ENCODE measurements around the gene CAMTA1. TPM values are rescaled to one million over a fixed set of nuclear protein-coding genes. Genes with fewer than 3 reads are reported as not detected.

Gene CAMTA1
- total RNA-seq, 1 donor = 71.6 TPM

GRCh38 chr1:7538849-7539768 is 753.9 kb downstream of the CAMTA1 start:
- no peak overlapping the region for H3K4me3 ChIP-seq (ENCODE audit: low read length)
- no peaks in the 10 kb centered on the region for H3K4me1 ChIP-seq (ENCODE audit: insufficient read depth, low read length)
- H3K27me3 ChIP-seq (ENCODE audit: insufficient read depth, low read length) = no peaks in the 10 kb centered on the region
- H3K9me3 ChIP-seq (ENCODE audit: low read depth, low read length) = no peaks in the 10 kb centered on the region

DNA sequence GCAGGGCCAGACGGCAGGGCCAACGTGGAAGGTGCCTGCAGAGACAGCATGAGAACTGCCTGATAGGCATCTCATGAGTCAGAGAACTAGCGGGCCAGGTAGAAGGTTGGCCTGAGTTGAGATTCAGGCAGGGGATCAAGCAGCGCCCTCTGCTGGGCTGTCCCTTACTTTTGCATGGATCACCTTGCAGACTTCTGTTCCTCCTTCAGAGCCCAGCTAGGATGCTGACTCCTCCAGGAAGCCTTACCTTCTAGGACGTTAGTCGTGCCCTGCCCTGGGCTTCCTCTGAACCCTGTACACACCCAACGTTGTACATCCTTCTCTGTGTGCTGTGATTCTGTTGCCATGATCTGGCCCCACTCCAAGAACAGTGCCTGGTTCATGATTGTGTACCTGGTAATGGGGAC is 754.5 kb downstream of the CAMTA1 start:
- Histone ChIP-seq H3K27me3 (ENCODE audit: insufficient read depth, low read length) (no peaks in the 10 kb centered on the region), H3K4me1 (ENCODE audit: insufficient read depth, low read length) (no peaks in the 10 kb centered on the region), H3K4me3 (ENCODE audit: low read length) (no peak overlapping the region), H3K9me3 (ENCODE audit: low read depth, low read length) (no peaks in the 10 kb centered on the region)

DNA sequence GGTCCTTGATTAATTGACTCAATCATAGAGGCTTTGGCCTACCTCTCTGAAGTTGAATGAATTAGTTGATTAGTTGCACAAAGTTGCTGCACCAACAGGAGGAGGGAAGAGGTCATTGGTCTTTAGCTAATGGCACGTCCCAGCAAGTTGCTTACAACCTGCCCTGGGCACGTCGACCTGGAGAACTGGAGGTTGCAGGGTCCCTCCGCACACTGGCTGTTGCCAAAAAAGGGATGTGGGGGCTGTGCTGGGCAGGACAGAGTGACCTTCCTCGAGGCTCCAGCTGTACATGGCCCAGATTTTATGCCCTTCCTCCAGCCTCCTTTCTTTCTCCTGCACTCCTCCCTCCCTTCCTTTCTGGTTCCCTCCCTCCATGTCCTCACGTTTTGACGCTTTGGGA is 755.6 kb downstream of the CAMTA1 start:
- no peaks in the 10 kb centered on the region for H3K4me1 ChIP-seq (ENCODE audit: insufficient read depth, low read length)
- H3K27me3 ChIP-seq (ENCODE audit: insufficient read depth, low read length) = no peaks in the 10 kb centered on the region
- no peaks in the 10 kb centered on the region for H3K9me3 ChIP-seq (ENCODE audit: low read depth, low read length)
- no peak overlapping the region for H3K4me3 ChIP-seq (ENCODE audit: low read length)

DNA sequence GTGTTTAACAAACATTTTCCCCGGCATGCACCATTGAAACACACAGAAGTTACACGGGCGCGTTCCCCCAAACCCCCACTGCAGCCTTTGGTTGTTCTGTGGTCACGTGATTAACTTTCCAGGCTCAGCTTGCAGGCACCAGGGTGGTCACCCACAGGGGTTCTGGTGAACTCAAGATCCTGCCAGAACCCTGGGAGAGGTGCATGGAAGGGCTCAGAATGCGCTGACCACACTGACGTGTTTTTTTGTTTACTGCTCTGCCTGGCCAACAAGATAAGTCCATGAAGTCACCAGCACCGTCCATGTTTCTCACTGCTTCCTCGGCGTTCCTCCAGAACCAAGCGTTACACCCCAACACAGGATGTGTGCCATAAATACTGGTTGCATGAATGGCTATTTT is 756.4 kb downstream of the CAMTA1 start:
- no peaks in the 10 kb centered on the region for H3K4me1 ChIP-seq (ENCODE audit: insufficient read depth, low read length)
- no peaks in the 10 kb centered on the region for H3K9me3 ChIP-seq (ENCODE audit: low read depth, low read length)
- H3K27me3 ChIP-seq (ENCODE audit: insufficient read depth, low read length) = no peaks in the 10 kb centered on the region
- H3K4me3 ChIP-seq (ENCODE audit: low read length) = no peak overlapping the region

DNA sequence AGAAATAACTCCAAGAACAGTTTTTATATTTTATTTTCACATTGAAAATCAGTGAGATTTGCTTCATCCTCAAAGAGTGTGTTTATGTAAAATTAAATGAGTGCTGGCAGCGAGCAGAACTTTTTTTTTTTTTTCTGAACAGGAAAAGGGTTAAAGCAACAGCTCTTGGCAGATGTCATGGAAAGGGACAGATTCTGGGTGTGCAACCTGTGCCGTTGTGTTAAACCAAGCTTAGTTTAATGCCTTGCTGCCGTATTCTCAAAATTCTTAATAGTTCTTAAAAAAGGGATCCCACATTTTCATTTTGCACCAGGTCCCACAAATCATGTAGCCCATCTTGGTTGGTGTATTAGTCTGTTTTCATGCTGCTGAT is 758.5 kb downstream of the CAMTA1 start:
- Histone ChIP-seq H3K27me3 (ENCODE audit: insufficient read depth, low read length) (no peaks in the 10 kb centered on the region), H3K4me1 (ENCODE audit: insufficient read depth, low read length) (no peaks in the 10 kb centered on the region), H3K9me3 (ENCODE audit: low read depth, low read length) (no peaks in the 10 kb centered on the region), H3K4me3 (ENCODE audit: low read length) (no peak overlapping the region)

- no peaks in the 10 kb centered on the region for H3K9me3 ChIP-seq (ENCODE audit: low read depth, low read length)
- no peaks in the 10 kb centered on the region for H3K4me1 ChIP-seq (ENCODE audit: insufficient read depth, low read length)
- no peaks in the 10 kb centered on the region for H3K27me3 ChIP-seq (ENCODE audit: insufficient read depth, low read length)
These were observed 764.3 kb downstream of the CAMTA1 start for GRCh38 chr1:7549277-7550161.

DNA sequence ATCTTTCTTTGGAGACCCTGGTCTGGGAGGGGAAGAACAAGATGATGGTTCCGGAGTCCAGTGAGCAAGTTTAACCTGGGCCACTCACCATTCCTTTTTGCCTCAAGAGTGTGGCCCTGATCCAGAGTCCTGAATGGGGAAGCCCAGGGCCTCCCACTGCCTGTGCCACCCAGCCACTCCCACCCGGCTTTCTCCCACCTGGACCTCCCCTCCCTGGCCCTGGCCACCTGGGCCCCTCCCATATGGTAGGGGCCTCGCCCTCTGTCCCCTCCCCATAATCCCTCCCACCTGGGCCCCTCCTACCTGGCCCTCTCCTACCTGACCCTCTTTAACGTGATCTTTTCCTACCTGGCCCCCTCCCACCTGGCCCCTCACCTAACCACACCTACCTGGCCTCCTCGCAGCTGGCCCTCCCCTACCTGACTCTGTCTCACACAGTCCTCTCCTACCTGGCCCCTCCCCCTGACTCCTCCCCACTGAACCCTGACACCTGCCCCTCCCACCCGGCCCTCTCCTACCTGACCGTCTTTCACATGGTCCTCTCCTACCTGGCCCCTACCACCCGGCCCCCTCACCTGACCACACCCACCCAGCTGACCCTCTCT is 765.1 kb downstream of the CAMTA1 start:
- no peaks in the 10 kb centered on the region for H3K27me3 ChIP-seq (ENCODE audit: insufficient read depth, low read length)

More at GRCh38 chr1:7549277-7550161, 764.3 kb downstream of the CAMTA1 start:
- no peak overlapping the region for H3K4me3 ChIP-seq (ENCODE audit: low read length)

DNA sequence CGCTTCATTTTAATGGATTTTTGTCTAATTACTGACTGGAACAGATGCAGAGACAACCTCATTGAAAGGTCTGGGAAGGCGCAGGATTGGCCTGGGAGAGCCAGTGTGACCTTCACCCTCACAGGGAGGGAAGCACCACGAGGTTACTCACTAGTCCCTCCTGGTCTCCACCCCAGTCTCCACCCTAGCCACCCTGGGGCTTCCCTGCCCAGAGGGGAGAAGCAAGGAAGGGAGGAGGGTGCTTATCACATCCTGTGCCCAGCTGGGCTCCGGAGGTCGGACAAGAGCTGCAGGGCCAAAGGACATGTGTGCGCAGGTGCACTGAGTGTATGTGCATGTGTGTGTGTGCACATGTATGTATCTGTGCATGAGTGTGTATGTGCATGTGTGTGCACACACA is 765.7 kb downstream of the CAMTA1 start:
- no peaks in the 10 kb centered on the region for H3K4me1 ChIP-seq (ENCODE audit: insufficient read depth, low read length)
- no peaks in the 10 kb centered on the region for H3K27me3 ChIP-seq (ENCODE audit: insufficient read depth, low read length)
- H3K4me3 ChIP-seq (ENCODE audit: low read length) = no peak overlapping the region
- no peaks in the 10 kb centered on the region for H3K9me3 ChIP-seq (ENCODE audit: low read depth, low read length)

More for the DNA sequence above, 765.1 kb downstream of the CAMTA1 start:
- no peaks in the 10 kb centered on the region for H3K9me3 ChIP-seq (ENCODE audit: low read depth, low read length)
- H3K4me1 ChIP-seq (ENCODE audit: insufficient read depth, low read length) = no peaks in the 10 kb centered on the region
- no peak overlapping the region for H3K4me3 ChIP-seq (ENCODE audit: low read length)

DNA sequence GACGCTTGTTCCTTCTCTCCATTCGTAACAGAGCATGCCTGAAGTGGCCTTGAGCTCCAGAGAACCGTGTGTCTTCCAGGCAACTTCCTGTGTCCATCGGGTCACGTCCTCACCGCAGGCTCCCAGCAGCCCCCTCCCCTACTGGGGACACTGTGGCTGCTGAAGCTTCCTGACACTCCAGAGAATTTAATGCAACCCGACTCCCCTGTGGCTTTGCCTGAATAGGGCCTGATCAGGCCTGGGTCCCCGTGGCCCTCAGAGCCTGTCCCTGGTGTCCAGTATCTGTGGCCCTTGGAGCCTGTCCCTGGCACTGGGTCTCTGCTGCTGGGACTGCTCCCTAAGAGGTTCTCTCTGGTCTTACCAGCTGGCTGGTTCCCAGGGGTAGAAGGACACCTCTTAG is 766.2 kb downstream of the CAMTA1 start:
- Histone ChIP-seq H3K4me1 (ENCODE audit: insufficient read depth, low read length) (no peaks in the 10 kb centered on the region), H3K4me3 (ENCODE audit: low read length) (no peak overlapping the region), H3K27me3 (ENCODE audit: insufficient read depth, low read length) (no peaks in the 10 kb centered on the region), H3K9me3 (ENCODE audit: low read depth, low read length) (no peaks in the 10 kb centered on the region)

GRCh38 chr1:7552402-7552801 is 767.1 kb downstream of the CAMTA1 start:
- Histone ChIP-seq H3K4me1 (ENCODE audit: insufficient read depth, low read length) (no peaks in the 10 kb centered on the region), H3K27me3 (ENCODE audit: insufficient read depth, low read length) (no peaks in the 10 kb centered on the region), H3K4me3 (ENCODE audit: low read length) (no peak overlapping the region), H3K9me3 (ENCODE audit: low read depth, low read length) (no peaks in the 10 kb centered on the region)

DNA sequence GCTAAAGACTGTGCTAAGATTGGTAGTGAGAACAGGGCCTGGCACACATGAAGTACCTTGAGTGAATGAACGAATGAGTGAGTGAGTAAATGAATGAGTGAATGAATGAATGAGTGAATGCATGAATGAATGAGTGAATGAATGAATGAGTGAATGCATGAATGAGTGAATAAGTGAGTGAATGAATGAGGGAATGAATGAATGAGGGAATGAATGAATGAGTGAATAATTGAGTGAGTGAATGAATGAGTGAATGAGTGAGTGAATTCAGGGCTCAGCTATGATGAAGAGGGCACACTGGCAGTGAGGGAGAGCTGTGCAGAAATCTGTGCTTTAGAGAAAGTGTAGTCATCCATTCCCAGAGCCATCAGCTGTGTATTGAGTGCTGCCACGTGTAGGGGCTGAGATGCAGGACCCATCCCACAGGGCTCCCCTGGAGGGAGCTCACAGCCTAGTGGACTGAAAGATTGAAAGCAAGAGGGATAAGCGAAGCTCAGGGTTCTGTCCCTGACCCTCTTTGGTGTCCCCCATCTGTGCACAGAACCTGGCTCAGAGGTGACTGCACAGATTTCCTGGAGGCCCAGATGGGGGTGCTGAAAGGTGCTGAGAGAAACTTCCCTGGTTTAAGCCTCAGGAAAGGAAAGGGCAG is 767.9 kb downstream of the CAMTA1 start:
- no peaks in the 10 kb centered on the region for H3K27me3 ChIP-seq (ENCODE audit: insufficient read depth, low read length)
- no peak overlapping the region for H3K4me3 ChIP-seq (ENCODE audit: low read length)
- no peaks in the 10 kb centered on the region for H3K9me3 ChIP-seq (ENCODE audit: low read depth, low read length)
- H3K4me1 ChIP-seq (ENCODE audit: insufficient read depth, low read length) = no peaks in the 10 kb centered on the region

DNA sequence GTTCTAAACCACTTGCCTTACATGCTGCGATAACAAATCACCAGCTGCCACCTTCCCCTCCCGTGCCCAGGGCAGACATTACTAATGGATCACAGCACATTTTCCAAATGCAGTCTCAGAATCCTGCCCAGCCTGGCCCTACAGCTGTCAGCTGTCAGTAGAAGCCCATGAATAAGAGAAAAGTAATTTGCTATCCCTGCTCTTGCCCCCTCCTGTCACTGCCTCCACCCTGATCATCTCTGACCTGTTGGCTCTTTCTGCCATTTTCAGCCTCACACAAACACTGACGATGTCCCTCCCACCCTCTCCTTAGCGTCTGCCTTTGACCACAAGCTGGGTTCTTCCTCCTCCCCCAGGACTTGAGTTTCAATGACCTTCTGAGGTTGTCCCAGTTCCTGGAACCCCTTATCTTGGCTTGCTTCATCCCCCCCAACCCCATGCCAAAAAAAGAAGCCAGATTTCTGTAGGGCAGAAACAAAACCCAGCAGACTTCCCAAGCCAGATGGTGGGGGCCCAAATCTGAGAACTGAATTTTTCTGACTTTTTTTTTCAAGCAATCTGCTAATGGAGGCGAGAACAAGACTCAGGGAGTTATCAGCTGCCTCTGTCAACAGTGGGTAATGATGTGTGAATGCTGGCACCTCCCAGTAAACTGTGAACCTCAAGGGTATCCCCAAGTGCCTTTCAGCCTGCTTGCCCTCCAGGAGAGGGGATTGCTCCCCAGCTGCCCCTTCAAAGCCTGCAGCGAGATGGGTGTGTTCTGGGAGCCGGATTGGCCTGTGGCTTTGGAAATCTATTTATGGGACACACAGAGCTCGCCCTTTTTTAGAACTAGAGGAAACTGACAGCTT is 769.4 kb downstream of the CAMTA1 start:
- H3K27me3 ChIP-seq (ENCODE audit: insufficient read depth, low read length) = no peaks in the 10 kb centered on the region
- no peaks in the 10 kb centered on the region for H3K9me3 ChIP-seq (ENCODE audit: low read depth, low read length)
- no peak overlapping the region for H3K4me3 ChIP-seq (ENCODE audit: low read length)
- no peaks in the 10 kb centered on the region for H3K4me1 ChIP-seq (ENCODE audit: insufficient read depth, low read length)

DNA sequence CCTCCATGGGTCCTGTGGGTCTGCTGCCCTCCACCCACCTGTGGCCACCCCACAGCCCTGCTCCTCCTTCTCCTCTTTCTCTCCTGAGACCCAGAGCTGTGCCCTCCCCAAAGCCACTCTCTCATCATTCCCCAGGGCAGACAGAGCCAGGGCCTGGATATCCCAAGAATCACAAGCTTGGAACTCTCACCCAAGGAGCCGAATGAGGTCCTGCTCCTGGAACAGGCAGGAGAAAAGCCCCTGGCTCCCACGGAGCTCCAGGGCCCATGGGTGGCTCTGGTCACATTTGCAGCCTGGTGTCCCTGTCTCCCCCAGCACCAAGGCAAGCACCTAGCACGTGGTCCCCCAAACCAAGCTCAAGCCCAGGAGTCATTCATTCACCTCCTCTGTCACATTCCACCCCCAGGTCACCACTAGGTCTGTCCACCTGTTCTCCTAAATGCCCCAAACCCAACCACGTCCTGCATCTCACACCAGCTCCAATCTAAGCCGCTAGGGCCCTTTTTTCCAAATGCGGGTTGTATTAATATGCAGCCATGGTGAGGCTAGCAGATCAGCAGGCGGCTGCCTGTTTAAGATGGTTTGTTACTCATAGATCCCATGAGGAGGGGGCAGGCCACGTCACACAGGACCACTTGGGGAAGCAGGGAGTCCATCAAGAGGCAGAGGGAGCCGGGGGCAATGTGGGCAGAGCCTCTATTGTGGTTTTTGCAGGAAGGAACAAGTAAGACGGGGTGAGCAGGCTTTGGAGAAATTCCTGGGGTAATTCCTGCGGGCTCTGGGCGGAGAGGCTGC is 770.3 kb downstream of the CAMTA1 start:
- H3K4me3 ChIP-seq (ENCODE audit: low read length) = no peak overlapping the region
- no peaks in the 10 kb centered on the region for H3K4me1 ChIP-seq (ENCODE audit: insufficient read depth, low read length)

More for the DNA sequence above, 770.3 kb downstream of the CAMTA1 start:
- Histone ChIP-seq H3K27me3 (ENCODE audit: insufficient read depth, low read length) (no peaks in the 10 kb centered on the region), H3K9me3 (ENCODE audit: low read depth, low read length) (no peaks in the 10 kb centered on the region)
